Neuronal stem cell (in vitro differentiated cells): ENCODE data around the gene C12orf57.
"Not testable (repeated sequence)": the region's sequence is repeated elsewhere in the genome, so short reads cannot be mapped to it uniquely, and the experiment has no call there.

ENCODE experiments used
- DNase-seq: peaks from one replicate; pipeline ENCODE4 v3.0.0-alpha.2; 2013; ENCODE audit warnings: low spot score
- H2AFZ ChIP-seq: one replicate; pipeline ENCODE4 v1.6.1; 2013; ENCODE audit warnings: mild to moderate bottlenecking, low read length, inconsistent platforms
- H2AK5ac ChIP-seq: 2 replicates; pipeline ENCODE4 v1.6.1; 2013; ENCODE audit warnings: low read depth, mild to moderate bottlenecking, inconsistent platforms, low read length, moderate library complexity, mixed read lengths
- H2BK120ac ChIP-seq: 2 replicates; pipeline ENCODE4 v1.6.1; 2013; ENCODE audit warnings: low read depth, mild to moderate bottlenecking, inconsistent platforms, low read length, moderate library complexity, mixed read lengths
- H2BK12ac ChIP-seq: one replicate; pipeline ENCODE4 v1.6.1; 2013; ENCODE audit warnings: low read length, inconsistent platforms
- H2BK15ac ChIP-seq: 2 replicates; pipeline ENCODE4 v1.6.1; 2013; ENCODE audit warnings: mild to moderate bottlenecking, low read length, inconsistent platforms, mixed read lengths
- H2BK5ac ChIP-seq: one replicate; pipeline ENCODE4 v1.6.1; 2013; ENCODE audit warnings: inconsistent platforms, mild to moderate bottlenecking, low read length, moderate library complexity
- H3K14ac ChIP-seq: one replicate; pipeline ENCODE4 v1.6.1; 2013; ENCODE audit warnings: low read length, inconsistent platforms
- H3K18ac ChIP-seq: 2 replicates; pipeline ENCODE4 v1.6.1; 2013; ENCODE audit warnings: low read length, inconsistent platforms
- H3K23ac ChIP-seq: 2 replicates; pipeline ENCODE4 v1.6.1; 2013; ENCODE audit warnings: low read depth, mild to moderate bottlenecking, mixed read lengths, low read length, inconsistent platforms; ENCODE audit not compliant: poor library complexity
- H3K27ac ChIP-seq: replicated peaks from 3 replicates; pipeline ENCODE4 v1.5.1; 2013; ENCODE audit warnings: low read length, inconsistent platforms
- H3K27me3 ChIP-seq, 3 experiments: 2 replicates each; pipeline ENCODE4 v1.6.1; 2013; ENCODE audit warnings: low read length in 3 of 3, mild to moderate bottlenecking in 2 of 3, inconsistent platforms in 1 of 3, low read depth in 1 of 3, mixed read lengths in 1 of 3, moderate library complexity in 1 of 3; ENCODE audit not compliant: control insufficient read depth in 3 of 3, insufficient read depth in 3 of 3
- H3K36me3 ChIP-seq, 2 donors: replicated peaks in 1 of 2; 2 replicates each; pipeline ENCODE4 v1.6.1; 2013; ENCODE audit warnings: low read length in 2 of 2; ENCODE audit not compliant: control insufficient read depth in 2 of 2, insufficient read depth in 2 of 2
- H3K4ac ChIP-seq: 2 replicates; pipeline ENCODE4 v1.6.1; 2013; ENCODE audit warnings: inconsistent platforms, mild to moderate bottlenecking, low read length, moderate library complexity
- H3K4me1 ChIP-seq, 2 donors: 1 replicate in 1 of 2; 2 replicates in 1 of 2; pipeline ENCODE4 v1.6.1; 2013; ENCODE audit warnings: low read length in 2 of 2, low read depth in 1 of 2; ENCODE audit not compliant: control insufficient read depth in 2 of 2, insufficient read depth in 1 of 2
- H3K4me2 ChIP-seq: one replicate; pipeline ENCODE4 v1.6.1; 2013; ENCODE audit warnings: mild to moderate bottlenecking, low read length, inconsistent platforms; ENCODE audit not compliant: insufficient read depth, poor library complexity, severe bottlenecking
- H3K4me3 ChIP-seq, 2 donors: 2 replicates each; pipeline ENCODE4 v1.5.1; 2013; ENCODE audit warnings: low read length in 2 of 2, mild to moderate bottlenecking in 2 of 2, inconsistent platforms in 1 of 2, moderate library complexity in 1 of 2
- H3K79me1 ChIP-seq: one replicate; pipeline ENCODE4 v1.6.1; 2013; ENCODE audit warnings: low read depth, mild to moderate bottlenecking, inconsistent platforms, low read length, moderate library complexity
- H3K9ac ChIP-seq: one replicate; pipeline ENCODE4 v1.6.1; 2013; ENCODE audit warnings: mild to moderate bottlenecking, low read depth, low read length, inconsistent platforms; ENCODE audit not compliant: poor library complexity
- H3K9me3 ChIP-seq, 2 donors: replicated peaks in 1 of 2; 2 replicates each; pipeline versions ENCODE3 to v1.6.1; 2013; ENCODE audit warnings: low read length in 2 of 2, mild to moderate bottlenecking in 2 of 2, inconsistent platforms in 1 of 2, low read depth in 1 of 2, mixed read lengths in 1 of 2, moderate library complexity in 1 of 2; ENCODE audit not compliant: control insufficient read depth in 2 of 2, insufficient read depth in 1 of 2
- H4K8ac ChIP-seq: one replicate; pipeline ENCODE4 v1.6.1; 2013; ENCODE audit warnings: low read depth, mild to moderate bottlenecking, inconsistent platforms, low read length, moderate library complexity
- H4K91ac ChIP-seq: one replicate; pipeline ENCODE4 v1.6.1; 2013; ENCODE audit warnings: low read length, low read depth, mild to moderate bottlenecking, inconsistent platforms; ENCODE audit not compliant: poor library complexity
- WGBS, 2 donors: extraction: QIAGEN DNeasy Blood & Tissue Kit; methylation state at CpG; one replicate each; pipeline ENCODE4 v1.1.7; 2013; ENCODE audit warnings: missing lambda C conversion rate in 2 of 2, mixed read lengths in 1 of 2; ENCODE audit not compliant: insufficient read length in 2 of 2, insufficient replicate concordance in 1 of 2; ENCODE audit errors: extremely low coverage in 2 of 2; 5-methylcytosine and 5-hydroxymethylcytosine counted together

The C12orf57 gene

GRCh38 chr12:6905414-6906040, 38.3 kb upstream of the C12orf57 start:
- Histone ChIP-seq H3K4ac (no peak overlapping the region), H2BK120ac (no peak overlapping the region), H2AK5ac (no peak overlapping the region), H2BK15ac (peak overlapping the region; percentile 71), H3K14ac (no peak overlapping the region), H4K8ac (no peak overlapping the region), H3K9ac (peak overlapping the region; percentile 75), H3K27me3 (no peaks in the 10 kb centered on the region), H3K18ac (peak overlapping the region; percentile 86), H2BK12ac (peak overlapping the region; percentile 47), H4K91ac (no peak overlapping the region), H2BK5ac (peak overlapping the region; percentile 88), H3K36me3 (no peaks in the 10 kb centered on the region), H3K4me3 (peak overlapping the region; percentile 55 to 72), H3K4me2 (peak overlapping the region; percentile 88), H3K27ac (peak overlapping the region; percentile 93), H3K9me3 (no peaks in the 10 kb centered on the region), H3K23ac (peak overlapping the region; percentile 29), H3K4me1 (peaks cover 10 to 13% of the 10 kb centered on the region in 2 donors), H2AFZ (peak overlapping the region; percentile 87), H3K79me1 (peaks cover 1% of the 10 kb centered on the region)
- no CpG with 5 or more reads among the region's 5 CpGs for WGBS, 2 donors
- no peak for DNase-seq

- not testable (repeated sequence) for H3K18ac ChIP-seq, H3K23ac ChIP-seq, H3K14ac ChIP-seq, H4K91ac ChIP-seq, H2BK12ac ChIP-seq, H2AFZ ChIP-seq, H3K4me2 ChIP-seq, H4K8ac ChIP-seq, H2BK120ac ChIP-seq, H3K9me3 ChIP-seq, H3K79me1 ChIP-seq, H3K36me3 ChIP-seq, H3K4me3 ChIP-seq, H3K27me3 ChIP-seq, H2BK15ac ChIP-seq, H3K9ac ChIP-seq, H2AK5ac ChIP-seq, H3K27ac ChIP-seq, H2BK5ac ChIP-seq, DNase-seq, H3K4ac ChIP-seq
- H3K4me1 ChIP-seq: peaks cover 10 to 18% of the 10 kb centered on the region in 2 donors
- no CpG with 5 or more reads among the region's 11 CpGs for WGBS, 2 donors
These were observed 35.7 kb upstream of the C12orf57 start for GRCh38 chr12:6908141-6908540.

- Histone ChIP-seq H3K36me3 (no peaks in the 10 kb centered on the region), H3K9ac (no peak overlapping the region), H2AK5ac (no peak overlapping the region), H3K23ac (no peak overlapping the region), H2BK120ac (no peak overlapping the region), H2AFZ (no peak overlapping the region), H2BK12ac (no peak overlapping the region), H3K4me2 (no peak overlapping the region), H3K4ac (no peak overlapping the region), H3K27ac (no peak overlapping the region), H2BK5ac (no peak overlapping the region), H3K27me3 (peaks cover 0 to 3% (median 0%) of the 10 kb centered on the region in 3 experiments), H3K4me1 (peaks cover 14 to 21% of the 10 kb centered on the region in 2 donors), H4K8ac (no peak overlapping the region), H2BK15ac (no peak overlapping the region), H3K18ac (no peak overlapping the region), H4K91ac (no peak overlapping the region), H3K79me1 (peaks cover 7% of the 10 kb centered on the region), H3K9me3 (no peaks in the 10 kb centered on the region), H3K14ac (no peak overlapping the region), H3K4me3 (no peak overlapping the region)
- WGBS, 2 donors: no CpG with 5 or more reads among the region's 4 CpGs
- no peak for DNase-seq
These were observed 34.2 kb upstream of the C12orf57 start for GRCh38 chr12:6909421-6910145.

GRCh38 chr12:6912164-6912935, 31.5 kb upstream of the C12orf57 start:
- Histone ChIP-seq H4K8ac (no peak overlapping the region), H3K9me3 (no peaks in the 10 kb centered on the region), H4K91ac (no peak overlapping the region), H2AK5ac (peak overlapping the region; percentile 49), H3K4me1 (peaks cover 10 to 18% of the 10 kb centered on the region in 2 donors), H3K27ac (no peak overlapping the region), H3K14ac (no peak overlapping the region), H3K23ac (peak overlapping the region; percentile 20), H3K9ac (no peak overlapping the region), H3K4me2 (no peak overlapping the region), H2AFZ (no peak overlapping the region), H3K4me3 (no peak overlapping the region), H2BK120ac (no peak overlapping the region), H3K36me3 (peaks cover under 1 to 12% of the 10 kb centered on the region in 2 donors), H2BK5ac (no peak overlapping the region), H2BK12ac (no peak overlapping the region), H3K4ac (no peak overlapping the region), H2BK15ac (peak overlapping the region; percentile 43), H3K27me3 (peaks cover 0 to 3% (median 0%) of the 10 kb centered on the region in 3 experiments), H3K18ac (no peak overlapping the region), H3K79me1 (peaks cover 13% of the 10 kb centered on the region)
- WGBS, 2 donors: no CpG with 5 or more reads among the region's 15 CpGs
- no peak for DNase-seq
